Astrocyte (in vitro differentiated cells and primary cell): ENCODE results near the gene SCN2B.

ENCODE experiments used
- EZH2 ChIP-seq: IDR thresholded peaks from 2 replicates; pipeline ENCODE4 v1.6.1; 2012; ENCODE audit warnings: mild to moderate bottlenecking, low read length, inconsistent platforms; ENCODE audit not compliant: insufficient read depth
- TF ChIP-seq, protein P1 (sequence below): IDR thresholded peaks from 2 replicates; pipeline ENCODE4 v1.5.1; 2011; ENCODE audit warnings: low read depth, mild to moderate bottlenecking, inconsistent platforms, low read length, moderate library complexity; ENCODE audit not compliant: insufficient read depth

DNA sequence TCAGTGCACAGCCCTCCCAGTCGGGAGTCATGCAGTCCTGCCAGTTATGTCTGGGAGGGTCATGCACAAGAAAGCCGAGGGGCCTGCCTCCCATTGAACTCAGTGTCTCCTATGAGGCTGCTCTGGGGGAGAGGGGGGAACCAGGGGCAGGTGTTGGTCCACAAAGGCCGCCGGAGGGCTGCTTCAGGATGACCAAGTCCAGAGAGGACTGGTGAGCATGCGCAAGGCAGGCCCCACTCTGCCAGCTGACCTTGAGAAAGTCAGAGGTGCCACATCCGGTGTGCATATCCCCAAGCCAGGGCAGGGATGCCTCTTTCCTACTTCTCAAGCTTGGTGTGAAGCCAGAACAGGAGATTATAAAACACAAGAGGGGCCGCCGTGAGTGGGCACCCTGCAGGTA is 28.2 kb downstream of the SCN2B start:
- TF ChIP-seq, protein P1, sequence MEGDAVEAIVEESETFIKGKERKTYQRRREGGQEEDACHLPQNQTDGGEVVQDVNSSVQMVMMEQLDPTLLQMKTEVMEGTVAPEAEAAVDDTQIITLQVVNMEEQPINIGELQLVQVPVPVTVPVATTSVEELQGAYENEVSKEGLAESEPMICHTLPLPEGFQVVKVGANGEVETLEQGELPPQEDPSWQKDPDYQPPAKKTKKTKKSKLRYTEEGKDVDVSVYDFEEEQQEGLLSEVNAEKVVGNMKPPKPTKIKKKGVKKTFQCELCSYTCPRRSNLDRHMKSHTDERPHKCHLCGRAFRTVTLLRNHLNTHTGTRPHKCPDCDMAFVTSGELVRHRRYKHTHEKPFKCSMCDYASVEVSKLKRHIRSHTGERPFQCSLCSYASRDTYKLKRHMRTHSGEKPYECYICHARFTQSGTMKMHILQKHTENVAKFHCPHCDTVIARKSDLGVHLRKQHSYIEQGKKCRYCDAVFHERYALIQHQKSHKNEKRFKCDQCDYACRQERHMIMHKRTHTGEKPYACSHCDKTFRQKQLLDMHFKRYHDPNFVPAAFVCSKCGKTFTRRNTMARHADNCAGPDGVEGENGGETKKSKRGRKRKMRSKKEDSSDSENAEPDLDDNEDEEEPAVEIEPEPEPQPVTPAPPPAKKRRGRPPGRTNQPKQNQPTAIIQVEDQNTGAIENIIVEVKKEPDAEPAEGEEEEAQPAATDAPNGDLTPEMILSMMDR: no peak
- no peak for TF ChIP-seq EZH2
